Activated CD8-positive, alpha-beta memory T cell treated with anti-CD3 and anti-CD28 coated beads, Interleukin-2, amount 10 ng/mL, durations not matched to agents 7 days and 5 days (primary cell): Measurements from ENCODE around the gene ANO6. TPM values are rescaled to one million over a fixed set of nuclear protein-coding genes. Genes with fewer than 3 reads are reported as not detected.

Experiments used
- ATAC-seq: fragments of 150-1000 bp; cut with Tn5 transposase; one replicate; pipeline ENCODE4 v1.10.0; 2021; ENCODE audit warnings: moderate library complexity
- CTCF ChIA-PET: fragments of 350-600 bp; sonication (Branson Sonifier 250); formaldehyde crosslinking; loops from one replicate; lab custom pipeline; 2021; ENCODE audit warnings: antibody characterized with exemption; lab: Charles Lee
- DNase-seq: peaks from one replicate; pipeline ENCODE4 v3.0.0-alpha.2; 2020
- H3K27ac Mint-ChIP-seq: one replicate; pipeline ENCODE4 v1.8.0; 2021; ENCODE audit warnings: mild to moderate bottlenecking, mixed read lengths
- H3K27me3 Mint-ChIP-seq: one replicate; pipeline ENCODE4 v1.8.0; 2021; ENCODE audit warnings: mixed read lengths
- H3K36me3 Mint-ChIP-seq: one replicate; pipeline ENCODE4 v1.8.0; 2021; ENCODE audit warnings: mild to moderate bottlenecking, mixed read lengths
- H3K4me1 Mint-ChIP-seq: one replicate; pipeline ENCODE4 v1.8.0; 2021; ENCODE audit warnings: mixed read lengths
- H3K4me3 Mint-ChIP-seq: one replicate; pipeline ENCODE4 v1.8.0; 2021; ENCODE audit warnings: mild to moderate bottlenecking, moderate library complexity, mixed read lengths
- H3K9me3 Mint-ChIP-seq: one replicate; pipeline ENCODE4 v1.8.0; 2022; ENCODE audit warnings: low read depth, mixed read lengths
- total RNA-seq, 2 experiments: library from RNA; stranded (reverse); gene quantifications; one replicate each; pipeline ENCODE4 v1.2.3, GENCODE V29; 2021

ANO6 gene
- total RNA-seq, 2 experiments from 2014 or later: 21.7 to 22.6 TPM

GRCh38 chr12:45279931-45280830, 64.3 kb downstream of the ANO6 start:
- CTCF ChIA-PET: no interaction called here
- no peaks in the 10 kb centered on the region for H3K4me1 Mint-ChIP-seq

GRCh38 chr12:45281994-45282393, 66.1 kb downstream of the ANO6 start:
- H3K27ac Mint-ChIP-seq: no peak overlapping the region
- no peaks in the 10 kb centered on the region for H3K4me1 Mint-ChIP-seq
- peaks cover 14% of the 10 kb centered on the region for H3K36me3 Mint-ChIP-seq
- H3K27me3 Mint-ChIP-seq: no peaks in the 10 kb centered on the region
- DNase-seq: no peak
- peaks cover 3% of the 10 kb centered on the region for H3K9me3 Mint-ChIP-seq
- ATAC-seq: no peak
- CTCF ChIA-PET: no interaction called here
- no peak overlapping the region for H3K4me3 Mint-ChIP-seq

More at GRCh38 chr12:45279931-45280830, 64.3 kb downstream of the ANO6 start:
- ATAC-seq (no peak), DNase-seq (no peak)
- H3K4me3 Mint-ChIP-seq: no peak overlapping the region
- no peak overlapping the region for H3K27ac Mint-ChIP-seq
- H3K27me3 Mint-ChIP-seq: no peaks in the 10 kb centered on the region
- H3K9me3 Mint-ChIP-seq: peaks cover 3% of the 10 kb centered on the region
- H3K36me3 Mint-ChIP-seq: peaks cover 14% of the 10 kb centered on the region

- Mint-ChIP-seq H3K4me1 (no peaks in the 10 kb centered on the region), H3K4me3 (no peak overlapping the region), H3K36me3 (peaks cover 14% of the 10 kb centered on the region), H3K9me3 (peaks cover 3% of the 10 kb centered on the region), H3K27ac (no peak overlapping the region), H3K27me3 (no peaks in the 10 kb centered on the region)
- ATAC-seq: no peak
- CTCF ChIA-PET: no interaction called here
- DNase-seq: no peak
Measured at GRCh38 chr12:45282411-45282810, 66.5 kb downstream of the ANO6 start.

- no peaks in the 10 kb centered on the region for H3K4me1 Mint-ChIP-seq
- peaks cover 11% of the 10 kb centered on the region for H3K36me3 Mint-ChIP-seq
- no peak overlapping the region for H3K4me3 Mint-ChIP-seq
- peaks cover 3% of the 10 kb centered on the region for H3K9me3 Mint-ChIP-seq
- DNase-seq: no peak
- no peaks in the 10 kb centered on the region for H3K27me3 Mint-ChIP-seq
- H3K27ac Mint-ChIP-seq: no peak overlapping the region
- no peak for ATAC-seq
- CTCF ChIA-PET: no interaction called here
Measured at GRCh38 chr12:45284096-45284901, 68.4 kb downstream of the ANO6 start.

- CTCF ChIA-PET: no interaction called here
- DNase-seq (no peak), ATAC-seq (no peak)
- H3K4me3 Mint-ChIP-seq: no peak overlapping the region
- no peak overlapping the region for H3K27ac Mint-ChIP-seq
- no peaks in the 10 kb centered on the region for H3K4me1 Mint-ChIP-seq
- peaks cover 8% of the 10 kb centered on the region for H3K36me3 Mint-ChIP-seq
- H3K27me3 Mint-ChIP-seq: no peaks in the 10 kb centered on the region
- H3K9me3 Mint-ChIP-seq: peaks cover 3% of the 10 kb centered on the region
Measured at GRCh38 chr12:45285717-45286116, 69.8 kb downstream of the ANO6 start.

GRCh38 chr12:45286621-45287020, 70.7 kb downstream of the ANO6 start:
- Mint-ChIP-seq H3K27ac (no peak overlapping the region), H3K4me3 (no peak overlapping the region), H3K4me1 (no peaks in the 10 kb centered on the region), H3K27me3 (no peaks in the 10 kb centered on the region), H3K9me3 (no peaks in the 10 kb centered on the region), H3K36me3 (peaks cover 6% of the 10 kb centered on the region)
- CTCF ChIA-PET: no interaction called here
- ATAC-seq: no peak
- DNase-seq: no peak

- H3K27ac Mint-ChIP-seq: no peak overlapping the region
- H3K4me3 Mint-ChIP-seq: no peak overlapping the region
- H3K27me3 Mint-ChIP-seq: no peaks in the 10 kb centered on the region
- peaks cover 3% of the 10 kb centered on the region for H3K36me3 Mint-ChIP-seq
- CTCF ChIA-PET: no interaction called here
- no peak for DNase-seq
- no peaks in the 10 kb centered on the region for H3K9me3 Mint-ChIP-seq
- ATAC-seq: no peak
- no peaks in the 10 kb centered on the region for H3K4me1 Mint-ChIP-seq
Measured at GRCh38 chr12:45289245-45290215, 73.6 kb downstream of the ANO6 start.

- no peak overlapping the region for H3K4me3 Mint-ChIP-seq
- CTCF ChIA-PET: no interaction called here
- DNase-seq (no peak), ATAC-seq (no peak)
- no peaks in the 10 kb centered on the region for H3K4me1 Mint-ChIP-seq
- H3K27ac Mint-ChIP-seq: no peak overlapping the region
- peaks cover 3% of the 10 kb centered on the region for H3K36me3 Mint-ChIP-seq
- no peaks in the 10 kb centered on the region for H3K27me3 Mint-ChIP-seq
- no peaks in the 10 kb centered on the region for H3K9me3 Mint-ChIP-seq
Measured at GRCh38 chr12:45290216-45290605, 74.3 kb downstream of the ANO6 start.

GRCh38 chr12:45291518-45291917, 75.6 kb downstream of the ANO6 start:
- Mint-ChIP-seq H3K4me1 (no peaks in the 10 kb centered on the region), H3K36me3 (peaks cover 4% of the 10 kb centered on the region), H3K27me3 (no peaks in the 10 kb centered on the region), H3K9me3 (no peaks in the 10 kb centered on the region), H3K4me3 (no peak overlapping the region), H3K27ac (no peak overlapping the region)
- ATAC-seq (no peak), DNase-seq (no peak)
- CTCF ChIA-PET: no interaction called here

- Mint-ChIP-seq H3K27me3 (no peaks in the 10 kb centered on the region), H3K4me3 (no peak overlapping the region), H3K9me3 (no peaks in the 10 kb centered on the region), H3K27ac (no peak overlapping the region), H3K36me3 (peaks cover 4% of the 10 kb centered on the region), H3K4me1 (no peaks in the 10 kb centered on the region)
- DNase-seq: no peak
- CTCF ChIA-PET: no interaction called here
- no peak for ATAC-seq
Measured at GRCh38 chr12:45292486-45293195, 76.7 kb downstream of the ANO6 start.

GRCh38 chr12:45294906-45295305, 79.0 kb downstream of the ANO6 start:
- H3K36me3 Mint-ChIP-seq: peaks cover 4% of the 10 kb centered on the region
- H3K4me3 Mint-ChIP-seq: no peak overlapping the region
- H3K27me3 Mint-ChIP-seq: no peaks in the 10 kb centered on the region
- ATAC-seq (no peak), DNase-seq (no peak)
- no peak overlapping the region for H3K27ac Mint-ChIP-seq
- H3K4me1 Mint-ChIP-seq: no peaks in the 10 kb centered on the region
- CTCF ChIA-PET: no interaction called here
- H3K9me3 Mint-ChIP-seq: no peaks in the 10 kb centered on the region

GRCh38 chr12:45296046-45296586, 80.2 kb downstream of the ANO6 start:
- Mint-ChIP-seq H3K4me1 (no peaks in the 10 kb centered on the region), H3K36me3 (peaks cover 1% of the 10 kb centered on the region), H3K9me3 (no peaks in the 10 kb centered on the region), H3K4me3 (no peak overlapping the region), H3K27ac (no peak overlapping the region), H3K27me3 (no peaks in the 10 kb centered on the region)
- no peak for DNase-seq
- CTCF ChIA-PET: no interaction called here
- ATAC-seq: no peak
